SU-DHL-6 (cell line): ENCODE data around the gene EPHA6.

Experiments
- CTCF ChIP-seq: fragments of 200-600 bp; sonication (generic); IDR thresholded peaks from one replicate; pipeline ENCODE4 v1.5.1; 2017; ENCODE audit warnings: antibody characterized with exemption, mild to moderate bottlenecking, low read length, moderate library complexity; ENCODE audit not compliant: insufficient read depth, poor library complexity, severe bottlenecking
- EZH2phosphoT487 ChIP-seq: fragments of 200-600 bp; sonication (generic), shearing (Covaris generic); conservative IDR thresholded peaks from 2 replicates; pipeline ENCODE4 v1.6.1; 2018; ENCODE audit warnings: mild to moderate bottlenecking, antibody characterized with exemption, low read length, moderate library complexity, mixed read lengths

- TF ChIP-seq CTCF = no peak
- no peak for TF ChIP-seq EZH2phosphoT487
These were observed 85.6 kb downstream of the EPHA6 start for GRCh38 chr3:96900031-96900430.
